GM12878 (cell line): ENCODE data around the gene MSL3B.

Source experiments
- CBX3 ChIP-seq: fragments of 200-600 bp; sonication (generic); IDR thresholded peaks from 2 replicates; pipeline ENCODE4 v1.6.1; 2016; ENCODE audit warnings: low read depth, borderline replicate concordance
- EZH2 ChIP-seq: IDR thresholded peaks from 2 replicates; pipeline ENCODE4 v1.6.1; 2012; ENCODE audit warnings: low read depth, mild to moderate bottlenecking, control low read depth, inconsistent platforms, low read length, borderline replicate concordance; ENCODE audit not compliant: control insufficient read depth
- GATAD2B ChIP-seq: fragments of 450-650 bp; conservative IDR thresholded peaks from 2 replicates; pipeline ENCODE4 v1.6.1; 2017; ENCODE audit warnings: low read depth, mild to moderate bottlenecking, moderate library complexity
- NRF1 ChIP-seq: conservative IDR thresholded peaks from 2 replicates; pipeline ENCODE4 v1.6.1; 2011; ENCODE audit warnings: mild to moderate bottlenecking, low read depth, low read length, improper control_type of control experiment
- POLR2A ChIP-seq: IDR thresholded peaks from 2 replicates; pipeline ENCODE4 v1.6.1; 2011; ENCODE audit warnings: low read depth, mild to moderate bottlenecking, low read length
- POLR2AphosphoS5 ChIP-seq: IDR thresholded peaks from 2 replicates; pipeline ENCODE4 v1.6.1; 2011; ENCODE audit warnings: mild to moderate bottlenecking, low read length, inconsistent platforms
- STAT1 ChIP-seq: fragments of 450-650 bp; conservative IDR thresholded peaks from 2 replicates; pipeline ENCODE4 v1.6.1; 2014; ENCODE audit warnings: antibody characterized with exemption, mild to moderate bottlenecking
- SUPT20H ChIP-seq: IDR thresholded peaks from 2 replicates; pipeline ENCODE4 v1.6.1; 2011; ENCODE audit warnings: low read depth, mild to moderate bottlenecking, low read length, moderate library complexity, borderline replicate concordance; ENCODE audit not compliant: control insufficient read depth
- SUZ12 ChIP-seq: fragments of 200-600 bp; sonication (generic); IDR thresholded peaks from one replicate; pipeline ENCODE4 v1.6.1; 2018; ENCODE audit warnings: antibody characterized with exemption, mild to moderate bottlenecking; ENCODE audit not compliant: unreplicated experiment
- ZNF274 ChIP-seq: IDR thresholded peaks from one replicate; pipeline ENCODE4 v1.8.0; 2011; ENCODE audit not compliant: insufficient read length, insufficient read depth
- TF ChIP-seq, protein P1 (sequence below): IDR thresholded peaks from 2 replicates; pipeline ENCODE4 v1.6.1; 2012; ENCODE audit warnings: mild to moderate bottlenecking, low read depth, low read length
- TF ChIP-seq, protein P2 (sequence below), 3 experiments: IDR thresholded peaks in 2 of 3; conservative IDR thresholded peaks in 1 of 3; 2 replicates each; pipeline ENCODE4 v1.5.1; 2011; ENCODE audit warnings: low read depth in 3 of 3, low read length in 3 of 3, mild to moderate bottlenecking in 3 of 3, control low read depth in 2 of 3, moderate library complexity in 2 of 3, inconsistent platforms in 1 of 3, mixed read lengths in 1 of 3; ENCODE audit not compliant: control insufficient read depth in 2 of 3, insufficient read depth in 1 of 3; ENCODE audit errors: extremely low read depth in 1 of 3

DNA sequence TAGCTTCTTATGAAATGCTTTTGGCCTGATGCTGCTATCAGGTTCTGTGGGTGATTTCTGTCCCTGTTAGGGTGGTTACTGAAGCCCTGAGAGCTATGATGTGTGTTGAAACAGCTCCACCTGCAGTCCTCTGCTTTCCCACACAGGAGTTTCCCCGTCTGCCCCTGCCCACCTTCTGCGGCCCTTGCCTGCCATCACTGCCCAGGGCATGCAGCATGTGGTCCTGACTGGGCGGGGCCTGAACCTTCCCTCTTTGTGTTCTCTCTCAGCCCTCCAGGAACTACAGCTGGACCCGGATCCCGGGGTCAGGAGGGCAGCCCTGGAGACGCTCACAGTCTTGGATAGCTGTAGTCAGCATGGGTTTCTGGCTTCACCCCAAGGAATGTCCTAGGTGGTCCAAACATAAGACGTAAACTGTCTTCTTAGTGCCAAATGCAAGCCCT is 35.3 kb downstream of the MSL3B start:
- no peak for TF ChIP-seq POLR2AphosphoS5
- TF ChIP-seq, protein P1, sequence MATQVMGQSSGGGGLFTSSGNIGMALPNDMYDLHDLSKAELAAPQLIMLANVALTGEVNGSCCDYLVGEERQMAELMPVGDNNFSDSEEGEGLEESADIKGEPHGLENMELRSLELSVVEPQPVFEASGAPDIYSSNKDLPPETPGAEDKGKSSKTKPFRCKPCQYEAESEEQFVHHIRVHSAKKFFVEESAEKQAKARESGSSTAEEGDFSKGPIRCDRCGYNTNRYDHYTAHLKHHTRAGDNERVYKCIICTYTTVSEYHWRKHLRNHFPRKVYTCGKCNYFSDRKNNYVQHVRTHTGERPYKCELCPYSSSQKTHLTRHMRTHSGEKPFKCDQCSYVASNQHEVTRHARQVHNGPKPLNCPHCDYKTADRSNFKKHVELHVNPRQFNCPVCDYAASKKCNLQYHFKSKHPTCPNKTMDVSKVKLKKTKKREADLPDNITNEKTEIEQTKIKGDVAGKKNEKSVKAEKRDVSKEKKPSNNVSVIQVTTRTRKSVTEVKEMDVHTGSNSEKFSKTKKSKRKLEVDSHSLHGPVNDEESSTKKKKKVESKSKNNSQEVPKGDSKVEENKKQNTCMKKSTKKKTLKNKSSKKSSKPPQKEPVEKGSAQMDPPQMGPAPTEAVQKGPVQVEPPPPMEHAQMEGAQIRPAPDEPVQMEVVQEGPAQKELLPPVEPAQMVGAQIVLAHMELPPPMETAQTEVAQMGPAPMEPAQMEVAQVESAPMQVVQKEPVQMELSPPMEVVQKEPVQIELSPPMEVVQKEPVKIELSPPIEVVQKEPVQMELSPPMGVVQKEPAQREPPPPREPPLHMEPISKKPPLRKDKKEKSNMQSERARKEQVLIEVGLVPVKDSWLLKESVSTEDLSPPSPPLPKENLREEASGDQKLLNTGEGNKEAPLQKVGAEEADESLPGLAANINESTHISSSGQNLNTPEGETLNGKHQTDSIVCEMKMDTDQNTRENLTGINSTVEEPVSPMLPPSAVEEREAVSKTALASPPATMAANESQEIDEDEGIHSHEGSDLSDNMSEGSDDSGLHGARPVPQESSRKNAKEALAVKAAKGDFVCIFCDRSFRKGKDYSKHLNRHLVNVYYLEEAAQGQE = no peak
- TF ChIP-seq, protein P2, sequence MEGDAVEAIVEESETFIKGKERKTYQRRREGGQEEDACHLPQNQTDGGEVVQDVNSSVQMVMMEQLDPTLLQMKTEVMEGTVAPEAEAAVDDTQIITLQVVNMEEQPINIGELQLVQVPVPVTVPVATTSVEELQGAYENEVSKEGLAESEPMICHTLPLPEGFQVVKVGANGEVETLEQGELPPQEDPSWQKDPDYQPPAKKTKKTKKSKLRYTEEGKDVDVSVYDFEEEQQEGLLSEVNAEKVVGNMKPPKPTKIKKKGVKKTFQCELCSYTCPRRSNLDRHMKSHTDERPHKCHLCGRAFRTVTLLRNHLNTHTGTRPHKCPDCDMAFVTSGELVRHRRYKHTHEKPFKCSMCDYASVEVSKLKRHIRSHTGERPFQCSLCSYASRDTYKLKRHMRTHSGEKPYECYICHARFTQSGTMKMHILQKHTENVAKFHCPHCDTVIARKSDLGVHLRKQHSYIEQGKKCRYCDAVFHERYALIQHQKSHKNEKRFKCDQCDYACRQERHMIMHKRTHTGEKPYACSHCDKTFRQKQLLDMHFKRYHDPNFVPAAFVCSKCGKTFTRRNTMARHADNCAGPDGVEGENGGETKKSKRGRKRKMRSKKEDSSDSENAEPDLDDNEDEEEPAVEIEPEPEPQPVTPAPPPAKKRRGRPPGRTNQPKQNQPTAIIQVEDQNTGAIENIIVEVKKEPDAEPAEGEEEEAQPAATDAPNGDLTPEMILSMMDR (IDR thresholded peaks at IDR 0.05 in 2 of 3, conservative IDR thresholded peaks at IDR 0.05 in 1 of 3; ENCODE audit: control insufficient read depth in 2 of 3, extremely low read depth in 1 of 3, insufficient read depth in 1 of 3, low read depth in 3 of 3, low read length in 3 of 3) = peak; percentile 4 to 20 (median 18); a peak in 3 of 6 replicates
- TF ChIP-seq STAT1 = no peak
- TF ChIP-seq CBX3 = no peak
- TF ChIP-seq EZH2 = no peak
- TF ChIP-seq SUZ12 = no peak
- no peak for TF ChIP-seq SUPT20H
- no peak for TF ChIP-seq ZNF274
- no peak; the same call in 1 of the 2 replicates for TF ChIP-seq POLR2A
- TF ChIP-seq GATAD2B = no peak
- no peak for TF ChIP-seq NRF1
